Neural crest cell (in vitro differentiated cells): Measurements from ENCODE around the gene HBZ. TPM values are rescaled to one million over a fixed set of nuclear protein-coding genes. Genes with fewer than 3 reads are reported as not detected.

Source experiments
- DNase-seq: peaks from one replicate; pipeline ENCODE4 v3.0.0; 2021; ENCODE audit warnings: low read depth, mixed read lengths, low spot score
- H3K27ac Mint-ChIP-seq: one replicate; pipeline ENCODE4 v1.8.0; 2021; ENCODE audit warnings: mild to moderate bottlenecking, mixed read lengths; ENCODE audit not compliant: unreplicated experiment
- H3K27me3 Mint-ChIP-seq: 2 replicates; pipeline ENCODE4 v1.8.0; 2021; ENCODE audit warnings: low read depth, mild to moderate bottlenecking, mixed read lengths
- H3K36me3 Mint-ChIP-seq: 2 replicates; pipeline ENCODE4 v1.8.0; 2021; ENCODE audit warnings: low read depth, mild to moderate bottlenecking, mixed read lengths
- H3K4me1 Mint-ChIP-seq: 2 replicates; pipeline ENCODE4 v1.8.0; 2021; ENCODE audit warnings: mixed read lengths
- H3K4me3 Mint-ChIP-seq: one replicate; pipeline ENCODE4 v1.8.0; 2021; ENCODE audit warnings: mild to moderate bottlenecking, mixed read lengths
- H3K9me3 Mint-ChIP-seq: 2 replicates; pipeline ENCODE4 v1.8.0; 2021; ENCODE audit warnings: mixed read lengths
- total RNA-seq: library from RNA; stranded (reverse); gene quantifications from 2 replicates; pipeline ENCODE4 v1.2.1, GENCODE V29; 2021
- TF ChIP-seq, protein P1 (sequence below): fragments of 200-600 bp; sonication (generic); conservative IDR thresholded peaks from 2 replicates; pipeline ENCODE4 v1.5.0; 2021; ENCODE audit warnings: antibody characterized with exemption, mild to moderate bottlenecking

The HBZ gene
- total RNA-seq, 1 donor from 2014 or later, result not detected

DNA sequence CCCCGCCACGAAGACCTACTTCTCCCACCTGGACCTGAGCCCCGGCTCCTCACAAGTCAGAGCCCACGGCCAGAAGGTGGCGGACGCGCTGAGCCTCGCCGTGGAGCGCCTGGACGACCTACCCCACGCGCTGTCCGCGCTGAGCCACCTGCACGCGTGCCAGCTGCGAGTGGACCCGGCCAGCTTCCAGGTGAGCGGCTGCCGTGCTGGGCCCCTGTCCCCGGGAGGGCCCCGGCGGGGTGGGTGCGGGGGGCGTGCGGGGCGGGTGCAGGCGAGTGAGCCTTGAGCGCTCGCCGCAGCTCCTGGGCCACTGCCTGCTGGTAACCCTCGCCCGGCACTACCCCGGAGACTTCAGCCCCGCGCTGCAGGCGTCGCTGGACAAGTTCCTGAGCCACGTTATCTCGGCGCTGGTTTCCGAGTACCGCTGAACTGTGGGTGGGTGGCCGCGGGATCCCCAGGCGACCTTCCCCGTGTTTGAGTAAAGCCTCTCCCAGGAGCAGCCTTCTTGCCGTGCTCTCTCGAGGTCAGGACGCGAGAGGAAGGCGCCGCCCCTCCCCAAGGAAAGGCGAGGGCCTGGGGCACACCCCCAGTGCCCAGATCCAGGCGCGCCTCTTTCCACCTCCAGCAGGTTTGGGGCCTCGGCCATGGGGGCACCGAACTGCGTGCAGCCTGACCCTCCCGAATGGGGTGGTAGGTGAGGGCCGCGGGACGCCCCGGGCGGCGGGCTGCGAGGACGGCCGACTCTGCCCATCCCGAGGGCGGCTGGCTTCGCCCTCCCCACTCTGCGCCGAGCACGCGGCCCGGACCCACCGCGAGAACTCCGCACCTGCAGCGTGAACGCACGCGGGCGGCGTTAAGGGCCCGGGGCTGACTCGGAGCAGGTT, 28.5 kb downstream of the HBZ start:
- Mint-ChIP-seq H3K4me1 (peaks cover 6% of the 10 kb centered on the region), H3K4me3 (peak overlapping the region; percentile 64), H3K36me3 (peaks cover 9% of the 10 kb centered on the region), H3K9me3 (no peaks in the 10 kb centered on the region), H3K27me3 (peaks cover 42% of the 10 kb centered on the region), H3K27ac (no peak overlapping the region)
- peak; percentile 89 for DNase-seq
- TF ChIP-seq, protein P1, sequence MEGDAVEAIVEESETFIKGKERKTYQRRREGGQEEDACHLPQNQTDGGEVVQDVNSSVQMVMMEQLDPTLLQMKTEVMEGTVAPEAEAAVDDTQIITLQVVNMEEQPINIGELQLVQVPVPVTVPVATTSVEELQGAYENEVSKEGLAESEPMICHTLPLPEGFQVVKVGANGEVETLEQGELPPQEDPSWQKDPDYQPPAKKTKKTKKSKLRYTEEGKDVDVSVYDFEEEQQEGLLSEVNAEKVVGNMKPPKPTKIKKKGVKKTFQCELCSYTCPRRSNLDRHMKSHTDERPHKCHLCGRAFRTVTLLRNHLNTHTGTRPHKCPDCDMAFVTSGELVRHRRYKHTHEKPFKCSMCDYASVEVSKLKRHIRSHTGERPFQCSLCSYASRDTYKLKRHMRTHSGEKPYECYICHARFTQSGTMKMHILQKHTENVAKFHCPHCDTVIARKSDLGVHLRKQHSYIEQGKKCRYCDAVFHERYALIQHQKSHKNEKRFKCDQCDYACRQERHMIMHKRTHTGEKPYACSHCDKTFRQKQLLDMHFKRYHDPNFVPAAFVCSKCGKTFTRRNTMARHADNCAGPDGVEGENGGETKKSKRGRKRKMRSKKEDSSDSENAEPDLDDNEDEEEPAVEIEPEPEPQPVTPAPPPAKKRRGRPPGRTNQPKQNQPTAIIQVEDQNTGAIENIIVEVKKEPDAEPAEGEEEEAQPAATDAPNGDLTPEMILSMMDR, result no peak

DNA sequence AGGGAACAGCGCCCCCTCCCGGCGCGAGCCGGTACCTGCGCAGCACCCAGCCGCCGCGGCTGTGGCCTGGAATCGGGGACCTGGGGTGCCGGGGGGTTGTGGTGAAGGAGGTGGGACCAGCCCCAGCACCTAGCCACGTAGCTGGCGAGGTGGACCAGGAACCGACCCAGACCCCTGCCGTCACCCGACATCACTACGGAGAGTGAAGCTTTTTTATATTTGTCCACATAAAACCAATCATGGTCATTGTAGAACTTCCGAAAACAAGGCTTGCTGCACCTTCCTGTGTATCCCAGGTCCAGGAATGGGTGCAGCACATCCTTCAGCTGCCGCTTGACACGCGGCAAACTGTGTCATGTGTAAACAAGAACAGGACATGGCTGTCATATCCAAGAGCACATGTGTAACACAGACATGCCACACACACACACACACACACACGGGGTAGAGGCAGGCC, 29.1 kb downstream of the HBZ start:
- Mint-ChIP-seq H3K4me3 (peak overlapping the region; percentile 69), H3K27ac (no peak overlapping the region), H3K4me1 (peaks cover 6% of the 10 kb centered on the region), H3K27me3 (peaks cover 40% of the 10 kb centered on the region), H3K9me3 (no peaks in the 10 kb centered on the region), H3K36me3 (peaks cover 9% of the 10 kb centered on the region)
- DNase-seq, result no peak
- TF ChIP-seq, protein P1, result peak; percentile 96

- TF ChIP-seq, protein P1, result no peak
- Mint-ChIP-seq H3K27me3 (peaks cover 29% of the 10 kb centered on the region), H3K9me3 (no peaks in the 10 kb centered on the region), H3K4me3 (peak overlapping the region; percentile 65), H3K27ac (no peak overlapping the region), H3K36me3 (peaks cover 9% of the 10 kb centered on the region), H3K4me1 (peaks cover 3% of the 10 kb centered on the region)
- no peak for DNase-seq
Measured at GRCh38 chr16:183005-183404, 30.6 kb downstream of the HBZ start.

DNA sequence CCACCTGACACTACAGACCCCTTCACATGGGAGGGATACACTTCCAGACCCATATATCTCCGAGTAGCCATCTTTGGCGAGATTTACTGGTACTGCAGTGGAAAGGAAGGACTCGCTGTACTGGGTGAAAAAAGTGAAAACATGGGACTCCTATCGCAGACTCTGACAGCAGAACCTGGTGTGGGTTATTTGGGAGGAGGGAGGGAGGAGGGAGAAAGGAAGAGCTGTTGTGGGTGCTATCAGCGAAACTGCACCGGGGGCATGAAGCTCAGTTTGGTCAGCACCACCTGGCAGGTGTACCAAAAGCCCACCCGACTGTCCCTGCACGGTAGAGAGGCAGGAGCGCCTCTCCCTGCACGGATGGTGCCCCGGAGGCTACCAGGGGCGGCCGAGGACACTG, 32.8 kb downstream of the HBZ start:
- Mint-ChIP-seq H3K4me1 (peaks cover 3% of the 10 kb centered on the region), H3K27me3 (peaks cover 7% of the 10 kb centered on the region), H3K4me3 (peak overlapping the region; percentile 24), H3K36me3 (peaks cover 21% of the 10 kb centered on the region), H3K9me3 (no peaks in the 10 kb centered on the region), H3K27ac (no peak overlapping the region)
- TF ChIP-seq, protein P1, result no peak
- DNase-seq, result no peak

GRCh38 chr16:185691-186090, 33.2 kb downstream of the HBZ start:
- no peak for DNase-seq
- no peak overlapping the region for H3K4me3 Mint-ChIP-seq
- no peak overlapping the region for H3K27ac Mint-ChIP-seq

More at GRCh38 chr16:185691-186090, 33.2 kb downstream of the HBZ start:
- Mint-ChIP-seq H3K9me3 (no peaks in the 10 kb centered on the region), H3K27me3 (peaks cover 7% of the 10 kb centered on the region), H3K4me1 (peaks cover 3% of the 10 kb centered on the region), H3K36me3 (peaks cover 21% of the 10 kb centered on the region)
- TF ChIP-seq, protein P1, result no peak
